Measurements from ENCODE around the gene ATG16L1. TPM values are rescaled to one million over a fixed set of nuclear protein-coding genes. Genes with fewer than 3 reads are reported as not detected.

Gene ATG16L1
- total RNA-seq, 1 experiment from 2014 or later, result 42.0 TPM

DNA sequence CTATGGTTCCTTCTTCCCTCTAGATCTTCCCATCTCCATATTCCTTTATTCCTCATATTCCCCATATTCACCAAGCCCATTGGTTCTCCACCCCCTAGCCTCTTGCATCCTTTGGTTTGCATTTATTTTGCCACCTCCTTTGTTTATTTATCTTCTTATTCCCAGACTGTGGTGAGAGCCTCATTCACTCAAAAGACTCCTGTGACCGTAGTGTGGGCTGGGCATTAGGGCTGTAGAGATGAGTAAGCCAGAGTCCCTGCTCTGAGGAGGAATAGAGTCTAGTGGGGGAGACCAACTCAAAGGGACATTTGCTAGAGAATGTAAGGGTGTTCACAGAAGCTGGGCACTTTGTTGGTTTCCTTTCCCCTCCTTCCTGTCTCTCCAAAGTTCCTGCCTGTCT is 8.3 kb downstream of the ATG16L1 start:
- no peaks in the 10 kb centered on the region for H4K20me1 ChIP-seq (ENCODE audit: control insufficient read depth, insufficient read depth, insufficient read length)
- no peak for DNase-seq
- no peaks in the 10 kb centered on the region; the same call in 1 of the 2 replicates for H3K79me2 ChIP-seq (ENCODE audit: insufficient read depth, low read length)

More for the DNA sequence above, 8.3 kb downstream of the ATG16L1 start:
- Histone ChIP-seq H3K4me1 (ENCODE audit: insufficient read depth, low read length) (no peaks in the 10 kb centered on the region), H3K9me3 (ENCODE audit: control insufficient read depth, low read depth, low read length) (no peaks in the 10 kb centered on the region), H3K56ac (ENCODE audit: insufficient read length, low read depth, low read length) (no peak overlapping the region), H3K18ac (ENCODE audit: insufficient read length, low read depth, low read length) (no peak overlapping the region), H3K79me1 (ENCODE audit: insufficient read depth, low read depth, low read length, poor library complexity, severe bottlenecking) (peaks cover 8% of the 10 kb centered on the region), H2BK15ac (ENCODE audit: low read depth, low read length) (no peak overlapping the region), H3K23ac (ENCODE audit: insufficient read length, low read depth, low read length) (no peak overlapping the region), H2BK20ac (ENCODE audit: low read depth, low read length, poor library complexity, severe bottlenecking) (no peak overlapping the region), H3T11ph (ENCODE audit: low read length) (no peak overlapping the region), H2BK120ac (ENCODE audit: low read depth, low read length, poor library complexity, severe bottlenecking) (no peak overlapping the region), H4K8ac (replicated peaks; ENCODE audit: insufficient read length, low read depth, low read length) (no peak overlapping the region), H2AFZ (ENCODE audit: low read length) (no peak overlapping the region), H4K5ac (ENCODE audit: insufficient read length, low read depth, low read length) (no peak overlapping the region), H3K27me3 (ENCODE audit: insufficient read depth, low read length) (no peaks in the 10 kb centered on the region), H3K4ac (ENCODE audit: low read depth, low read length) (no peak overlapping the region), H2BK5ac (ENCODE audit: insufficient read length, low read length) (no peak overlapping the region), H4K91ac (ENCODE audit: insufficient read length, low read depth, low read length) (no peak overlapping the region), H3K27ac (ENCODE audit: insufficient read length, low read depth, low read length) (no peak overlapping the region), H3K4me2 (ENCODE audit: insufficient read depth, insufficient read length, low read length) (no peak overlapping the region), H3K23me2 (ENCODE audit: insufficient read length, low read depth, low read length, poor library complexity, severe bottlenecking) (no peaks in the 10 kb centered on the region), H2AK5ac (ENCODE audit: insufficient read length, low read length) (no peak overlapping the region), H3K9ac (ENCODE audit: extremely low read depth, insufficient read length, low read length) (no peak overlapping the region), H3K14ac (ENCODE audit: insufficient read depth, low read length) (no peak overlapping the region), H2BK12ac (ENCODE audit: insufficient read length, low read depth, low read length) (no peak overlapping the region)
- no peak overlapping the region for H3K27ac Mint-ChIP-seq
- no peaks in the 10 kb centered on the region for H3K27me3 Mint-ChIP-seq (ENCODE audit: low read depth)
- no peak overlapping the region for H3K4me3 Mint-ChIP-seq
- TF ChIP-seq, protein P1, sequence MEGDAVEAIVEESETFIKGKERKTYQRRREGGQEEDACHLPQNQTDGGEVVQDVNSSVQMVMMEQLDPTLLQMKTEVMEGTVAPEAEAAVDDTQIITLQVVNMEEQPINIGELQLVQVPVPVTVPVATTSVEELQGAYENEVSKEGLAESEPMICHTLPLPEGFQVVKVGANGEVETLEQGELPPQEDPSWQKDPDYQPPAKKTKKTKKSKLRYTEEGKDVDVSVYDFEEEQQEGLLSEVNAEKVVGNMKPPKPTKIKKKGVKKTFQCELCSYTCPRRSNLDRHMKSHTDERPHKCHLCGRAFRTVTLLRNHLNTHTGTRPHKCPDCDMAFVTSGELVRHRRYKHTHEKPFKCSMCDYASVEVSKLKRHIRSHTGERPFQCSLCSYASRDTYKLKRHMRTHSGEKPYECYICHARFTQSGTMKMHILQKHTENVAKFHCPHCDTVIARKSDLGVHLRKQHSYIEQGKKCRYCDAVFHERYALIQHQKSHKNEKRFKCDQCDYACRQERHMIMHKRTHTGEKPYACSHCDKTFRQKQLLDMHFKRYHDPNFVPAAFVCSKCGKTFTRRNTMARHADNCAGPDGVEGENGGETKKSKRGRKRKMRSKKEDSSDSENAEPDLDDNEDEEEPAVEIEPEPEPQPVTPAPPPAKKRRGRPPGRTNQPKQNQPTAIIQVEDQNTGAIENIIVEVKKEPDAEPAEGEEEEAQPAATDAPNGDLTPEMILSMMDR (conservative IDR thresholded peaks at IDR 0.05), result no peak
- no peaks in the 10 kb centered on the region for H3K4me1 Mint-ChIP-seq
- WGBS (ENCODE audit: extremely low coverage, insufficient read length, low lambda C conversion rate), result no CpG with 5 or more reads among the region's 1 CpG
- H3K9me3 Mint-ChIP-seq, result no peaks in the 10 kb centered on the region
- H3K36me3 Mint-ChIP-seq (ENCODE audit: insufficient read depth in 1 of 3, low read depth in 3 of 3), result peaks cover 37 to 86% (median 74%) of the 10 kb centered on the region in 3 experiments; a peak in 6 of 7 replicates

Measured in H9 (cell line).